HUES6 (cell line): ENCODE measurements around the gene SNRNP200.
A peak's percentile ranks its signal among the peaks of the same experiment; 100 is the strongest.
"Not testable (repeated sequence)": the region's sequence is repeated elsewhere in the genome, so short reads cannot be mapped to it uniquely, and the experiment has no call there.

Experiments
- H3K27ac ChIP-seq: 2 replicates; pipeline ENCODE4 v1.7.0; 2013; ENCODE audit warnings: low read depth, mild to moderate bottlenecking, low read length, inconsistent platforms
- H3K27me3 ChIP-seq: 2 replicates; pipeline ENCODE4 v1.6.1; 2013; ENCODE audit warnings: low read length; ENCODE audit not compliant: control insufficient read depth, insufficient read depth
- H3K36me3 ChIP-seq: 2 replicates; pipeline ENCODE4 v1.6.1; 2013; ENCODE audit warnings: low read length; ENCODE audit not compliant: control insufficient read depth, insufficient read depth
- H3K4me1 ChIP-seq: 2 replicates; pipeline ENCODE4 v1.6.1; 2013; ENCODE audit warnings: low read length; ENCODE audit not compliant: control insufficient read depth, insufficient read depth
- H3K4me3 ChIP-seq: 2 replicates; pipeline ENCODE4 v1.5.1; 2013; ENCODE audit warnings: low read depth, low read length
- H3K9ac ChIP-seq: one replicate; pipeline ENCODE4 v1.6.1; 2013; ENCODE audit warnings: mild to moderate bottlenecking, low read length
- H3K9me3 ChIP-seq: 2 replicates; pipeline ENCODE4 v1.6.1; 2013; ENCODE audit warnings: low read depth, low read length; ENCODE audit not compliant: control insufficient read depth, insufficient read depth

The SNRNP200 gene

DNA sequence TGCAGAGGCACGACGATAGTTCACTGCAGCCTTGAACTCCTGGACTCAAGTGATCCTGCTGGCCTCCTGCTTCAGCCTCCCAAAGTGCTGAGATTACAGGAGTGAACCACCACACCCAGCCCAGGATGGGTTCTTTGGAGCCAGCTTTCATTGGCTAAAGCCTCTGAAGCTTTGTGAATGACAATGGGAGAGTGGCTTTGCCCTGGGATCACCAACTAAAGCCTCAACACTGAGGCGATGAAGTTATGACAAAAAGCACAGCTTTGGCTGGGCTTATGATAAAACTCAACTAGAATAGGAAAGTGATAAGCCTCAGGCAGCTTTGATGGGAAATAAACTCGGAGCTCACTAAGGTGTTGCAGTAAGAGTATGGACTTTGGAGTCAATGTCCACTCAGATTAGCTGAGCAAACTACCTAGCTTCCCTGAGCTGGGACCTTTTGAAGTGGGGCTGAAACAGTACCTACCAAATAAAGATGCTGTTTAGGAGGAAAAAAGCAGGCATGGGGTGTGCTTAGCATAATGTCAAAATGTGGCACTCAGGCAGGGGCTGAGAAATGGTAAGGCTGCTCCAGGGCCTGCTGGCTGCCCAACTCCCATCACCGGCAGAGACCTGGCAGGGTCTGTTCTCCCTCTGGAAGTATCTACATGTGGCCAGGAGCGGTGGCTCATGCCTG, 43.9 kb downstream of the SNRNP200 start:
- peaks cover 28% of the 10 kb centered on the region for H3K4me1 ChIP-seq
- no peak overlapping the region; the same call in 1 of the 2 replicates for H3K27ac ChIP-seq
- H3K9ac ChIP-seq, result no peak overlapping the region
- H3K4me3 ChIP-seq, result no peak overlapping the region
- H3K36me3 ChIP-seq, result peaks cover 25% of the 10 kb centered on the region
- no peaks in the 10 kb centered on the region for H3K27me3 ChIP-seq
- H3K9me3 ChIP-seq, result no peaks in the 10 kb centered on the region

DNA sequence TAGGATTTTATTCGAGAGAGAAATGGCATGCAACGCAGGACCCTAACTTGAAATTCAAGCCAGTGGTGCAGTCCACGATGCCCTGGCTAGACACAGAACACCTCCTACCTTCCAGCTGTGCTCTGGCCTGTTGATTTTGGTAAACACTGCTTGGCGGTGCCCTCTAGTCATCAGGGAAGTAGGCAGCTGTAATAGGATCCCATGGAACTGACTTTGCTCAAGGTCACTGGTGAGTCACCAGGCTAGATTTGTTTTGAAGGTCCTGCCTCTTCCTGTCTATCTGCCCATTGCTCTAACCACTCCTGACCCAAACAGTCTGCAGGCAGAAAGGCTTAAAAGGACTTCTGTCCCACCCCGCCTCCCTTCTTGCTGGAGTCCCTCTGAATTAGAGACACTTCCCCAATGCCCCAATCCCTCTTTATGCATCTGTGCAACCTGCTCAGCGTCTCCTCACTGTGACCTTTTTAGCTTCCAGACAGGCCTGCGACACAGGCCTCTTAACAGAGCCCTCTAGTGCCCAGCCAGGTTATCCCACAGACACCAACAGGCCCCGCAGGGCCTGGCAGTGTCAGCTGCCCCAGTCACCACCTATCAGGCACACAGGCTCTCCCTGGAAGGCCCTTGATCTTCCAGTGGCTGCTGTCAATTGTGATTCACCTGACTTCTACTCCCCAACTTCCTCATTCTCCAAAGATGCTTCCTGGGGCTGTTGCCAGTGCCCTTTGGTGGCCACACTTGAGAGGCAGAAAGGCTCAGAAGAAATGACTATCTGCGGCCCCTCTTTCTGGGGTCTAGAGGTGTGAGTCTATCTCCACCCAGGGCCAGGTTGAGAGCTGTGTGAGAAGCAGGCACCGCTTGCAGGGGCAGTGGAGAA, 44.7 kb downstream of the SNRNP200 start:
- peak overlapping the region; percentile 27 for H3K27ac ChIP-seq
- H3K27me3 ChIP-seq, result no peaks in the 10 kb centered on the region
- H3K9me3 ChIP-seq, result no peaks in the 10 kb centered on the region
- peak overlapping the region; percentile 7 for H3K9ac ChIP-seq
- H3K36me3 ChIP-seq, result peaks cover 27% of the 10 kb centered on the region
- H3K4me1 ChIP-seq, result peaks cover 28% of the 10 kb centered on the region
- no peak overlapping the region; the same call in 1 of the 2 replicates for H3K4me3 ChIP-seq

DNA sequence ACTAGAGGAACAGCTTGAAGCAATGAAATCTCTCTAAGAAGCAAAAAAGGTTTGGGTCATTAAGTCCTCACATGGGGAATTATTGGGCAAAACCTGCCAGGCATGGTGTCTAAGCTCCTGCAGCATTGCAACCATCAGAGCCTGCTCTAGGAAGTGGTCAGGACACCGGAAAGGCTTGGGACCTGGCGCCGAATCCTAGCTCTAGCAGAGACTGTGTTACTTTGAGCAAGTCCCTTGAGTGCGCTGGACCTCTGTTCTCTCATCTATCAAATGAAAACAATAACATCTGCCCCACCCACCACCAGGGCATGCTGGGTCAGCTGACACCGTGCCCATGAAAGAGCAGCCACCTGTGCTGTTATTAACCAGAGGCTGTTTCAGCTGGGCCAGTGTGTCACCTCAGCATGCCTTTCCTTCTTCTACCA, 45.8 kb downstream of the SNRNP200 start:
- Histone ChIP-seq H3K36me3 (peaks cover 38% of the 10 kb centered on the region), H3K9me3 (no peaks in the 10 kb centered on the region), H3K4me3 (no peak overlapping the region), H3K27me3 (no peaks in the 10 kb centered on the region), H3K27ac (peak overlapping the region; percentile 27), H3K4me1 (peaks cover 24% of the 10 kb centered on the region), H3K9ac (peak overlapping the region; percentile 32)

DNA sequence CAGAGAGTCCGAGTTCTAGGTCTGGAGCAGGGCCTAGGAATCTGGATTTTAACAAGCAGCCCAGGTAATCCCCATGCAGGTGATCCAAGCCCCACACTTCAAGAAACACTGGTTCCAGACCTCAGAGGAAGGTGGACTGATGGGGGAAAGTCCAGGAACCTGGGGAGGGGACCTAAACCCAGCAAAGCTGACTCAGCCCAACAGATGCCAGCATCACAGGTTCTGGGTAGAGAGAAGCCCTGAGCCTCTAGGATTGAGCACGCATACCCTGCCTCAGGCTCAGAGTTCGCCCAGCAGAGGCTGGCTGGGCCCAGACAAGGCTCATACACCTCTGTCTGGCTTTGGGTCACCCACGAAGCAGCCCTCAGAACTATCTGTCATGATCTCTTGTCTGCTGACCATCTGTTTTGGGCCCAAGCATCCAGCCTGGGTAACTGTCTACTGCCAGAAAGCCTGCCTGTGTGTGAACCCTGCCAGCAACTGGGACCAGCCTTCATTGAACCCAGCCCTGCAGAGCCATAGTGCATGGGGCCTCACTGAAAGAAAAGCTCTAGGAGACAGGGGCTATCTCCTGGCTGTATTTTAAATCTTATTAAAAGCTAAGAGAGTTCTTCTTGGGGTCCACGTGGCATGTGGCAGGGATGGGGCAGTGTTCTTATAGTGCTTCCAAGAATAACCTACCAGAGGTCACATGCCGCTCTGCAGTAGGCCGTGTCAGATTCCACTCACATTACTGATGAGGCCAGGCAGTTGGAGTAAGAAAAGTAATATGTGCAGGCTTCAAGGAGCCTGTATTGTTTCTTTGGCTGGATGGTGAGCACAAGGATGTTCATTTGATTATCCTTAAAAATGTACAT, 47.0 kb downstream of the SNRNP200 start:
- H3K4me3 ChIP-seq, result no peak overlapping the region
- peaks cover 43% of the 10 kb centered on the region for H3K36me3 ChIP-seq
- H3K27me3 ChIP-seq, result no peaks in the 10 kb centered on the region
- no peak overlapping the region for H3K27ac ChIP-seq
- H3K4me1 ChIP-seq, result peaks cover 22% of the 10 kb centered on the region
- H3K9me3 ChIP-seq, result no peaks in the 10 kb centered on the region
- no peak overlapping the region for H3K9ac ChIP-seq

DNA sequence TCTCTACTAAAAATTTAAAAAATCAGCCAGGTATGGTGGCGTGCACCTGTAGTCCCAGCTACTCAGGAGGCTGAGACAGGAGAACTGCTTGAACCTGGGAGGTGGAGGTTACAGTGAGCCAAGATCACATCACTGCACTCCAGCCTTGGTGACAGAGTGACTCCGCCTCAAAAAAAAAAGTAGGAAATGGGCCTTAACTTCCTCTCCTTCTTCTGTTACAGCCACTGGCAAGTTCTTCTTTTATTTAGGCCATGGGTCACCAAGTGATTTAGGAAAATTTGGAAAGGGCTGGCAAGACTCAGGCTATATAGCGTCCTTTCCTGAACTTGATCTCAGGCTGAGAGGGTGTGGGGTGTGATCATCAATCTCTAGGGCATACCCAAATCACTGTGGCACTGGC, 47.6 kb downstream of the SNRNP200 start:
- not testable (repeated sequence) for H3K9me3 ChIP-seq, H3K9ac ChIP-seq, H3K27me3 ChIP-seq, H3K4me3 ChIP-seq, H3K27ac ChIP-seq
- Histone ChIP-seq H3K36me3 (peaks cover 50% of the 10 kb centered on the region), H3K4me1 (peaks cover 22% of the 10 kb centered on the region)

DNA sequence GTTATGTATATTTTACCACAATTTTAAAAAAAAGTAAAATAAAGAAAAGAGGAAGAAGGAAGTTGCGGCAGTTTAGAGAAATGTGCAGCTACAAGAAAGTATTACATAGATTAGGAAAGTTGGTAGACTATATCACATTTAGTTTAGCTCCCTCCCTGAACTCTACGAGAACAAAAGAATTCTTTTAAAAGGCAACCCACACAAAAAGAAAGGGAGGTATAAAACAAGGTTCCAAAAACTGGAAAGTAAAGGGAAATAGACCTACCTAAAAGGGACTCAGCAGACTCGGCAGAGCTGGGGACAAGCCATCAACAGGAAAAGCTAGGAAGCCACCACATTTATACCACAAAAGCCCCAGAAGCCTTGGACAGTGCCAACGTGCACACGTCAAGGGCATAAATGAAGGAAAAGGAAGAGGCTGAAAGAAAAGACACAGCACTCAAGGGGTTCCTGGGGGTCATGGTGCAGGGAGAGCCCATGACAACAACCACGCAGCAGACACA, 48.7 kb downstream of the SNRNP200 start:
- Histone ChIP-seq H3K4me3 (no peak overlapping the region), H3K36me3 (peaks cover 60% of the 10 kb centered on the region), H3K27me3 (no peaks in the 10 kb centered on the region), H3K9ac (no peak overlapping the region), H3K27ac (no peak overlapping the region), H3K9me3 (no peaks in the 10 kb centered on the region), H3K4me1 (peaks cover 26% of the 10 kb centered on the region)

DNA sequence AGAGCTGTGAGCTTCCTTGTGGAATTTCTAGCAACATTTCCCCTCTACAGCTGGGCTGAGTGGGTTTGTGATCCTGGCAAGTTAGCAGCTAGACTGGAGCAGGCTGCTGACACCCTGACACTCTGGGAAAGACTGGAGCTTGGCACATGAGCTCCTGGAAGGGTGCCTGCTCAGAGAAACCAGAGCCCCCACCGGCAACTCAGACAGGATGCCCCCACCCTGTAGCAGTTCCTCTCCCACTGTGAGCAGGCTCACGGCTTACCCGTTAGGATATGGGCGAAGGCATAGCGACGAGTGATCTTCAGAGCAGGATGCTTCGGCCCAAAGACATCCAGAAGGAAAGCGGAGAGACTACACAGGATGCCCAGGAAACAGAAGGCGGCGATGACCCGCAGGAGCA, 50.8 kb downstream of the SNRNP200 start:
- H3K4me1 ChIP-seq, result peaks cover 5% of the 10 kb centered on the region; the same call in 1 of the 2 replicates
- H3K27me3 ChIP-seq, result no peaks in the 10 kb centered on the region
- H3K27ac ChIP-seq, result no peak overlapping the region
- H3K9me3 ChIP-seq, result no peaks in the 10 kb centered on the region
- peaks cover 55% of the 10 kb centered on the region for H3K36me3 ChIP-seq
- H3K9ac ChIP-seq, result no peak overlapping the region
- no peak overlapping the region for H3K4me3 ChIP-seq

DNA sequence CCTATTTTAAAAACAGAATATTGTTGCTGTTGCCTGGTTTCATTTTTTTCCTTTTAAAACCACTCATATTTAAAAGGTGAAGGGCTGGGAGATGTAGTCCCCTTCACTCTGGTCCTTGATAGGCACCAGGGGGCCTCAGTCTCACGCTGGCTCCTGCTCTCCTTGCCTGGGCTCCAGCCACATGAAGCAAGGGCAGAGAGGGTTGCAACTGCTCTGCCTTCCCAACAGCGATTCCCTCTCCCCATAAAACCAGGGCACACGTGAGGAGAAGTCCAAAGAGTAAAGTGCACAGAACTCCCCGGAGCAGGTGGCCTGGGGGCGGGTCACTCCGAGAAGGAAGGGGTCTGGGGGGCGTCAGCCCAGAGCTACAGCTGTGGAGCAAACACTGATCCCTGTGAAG, 52.3 kb downstream of the SNRNP200 start:
- no peak overlapping the region for H3K9ac ChIP-seq

DNA sequence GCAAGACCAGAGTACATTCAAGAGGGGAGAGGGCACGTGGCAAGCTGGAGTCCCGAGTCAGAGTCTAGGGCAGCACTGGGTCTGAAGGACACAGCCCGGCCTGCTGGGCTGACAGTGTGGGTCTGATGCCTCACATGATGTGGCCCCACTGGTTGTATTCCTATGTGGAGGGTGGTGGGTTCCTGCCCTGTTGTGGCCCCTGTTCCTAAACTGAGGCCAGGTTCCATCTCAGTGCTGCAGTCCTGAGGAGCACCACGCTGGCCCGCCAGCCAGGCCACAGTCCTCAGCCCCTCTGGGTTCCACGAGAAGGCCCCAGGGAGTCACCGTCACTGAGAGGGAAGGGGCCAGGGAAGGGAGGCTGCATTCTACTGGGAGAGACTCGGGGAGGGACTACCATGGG, 52.8 kb downstream of the SNRNP200 start:
- no peak overlapping the region for H3K9ac ChIP-seq
- no peaks in the 10 kb centered on the region for H3K9me3 ChIP-seq
- H3K36me3 ChIP-seq, result peaks cover 42% of the 10 kb centered on the region
- H3K27me3 ChIP-seq, result no peaks in the 10 kb centered on the region
- H3K27ac ChIP-seq, result no peak overlapping the region
- no peak overlapping the region for H3K4me3 ChIP-seq
- peaks cover 4% of the 10 kb centered on the region; the same call in 1 of the 2 replicates for H3K4me1 ChIP-seq

More for the DNA sequence above, 52.3 kb downstream of the SNRNP200 start:
- Histone ChIP-seq H3K4me1 (peaks cover 4% of the 10 kb centered on the region; the same call in 1 of the 2 replicates), H3K4me3 (no peak overlapping the region), H3K36me3 (peaks cover 42% of the 10 kb centered on the region), H3K27me3 (no peaks in the 10 kb centered on the region), H3K9me3 (no peaks in the 10 kb centered on the region), H3K27ac (no peak overlapping the region)

DNA sequence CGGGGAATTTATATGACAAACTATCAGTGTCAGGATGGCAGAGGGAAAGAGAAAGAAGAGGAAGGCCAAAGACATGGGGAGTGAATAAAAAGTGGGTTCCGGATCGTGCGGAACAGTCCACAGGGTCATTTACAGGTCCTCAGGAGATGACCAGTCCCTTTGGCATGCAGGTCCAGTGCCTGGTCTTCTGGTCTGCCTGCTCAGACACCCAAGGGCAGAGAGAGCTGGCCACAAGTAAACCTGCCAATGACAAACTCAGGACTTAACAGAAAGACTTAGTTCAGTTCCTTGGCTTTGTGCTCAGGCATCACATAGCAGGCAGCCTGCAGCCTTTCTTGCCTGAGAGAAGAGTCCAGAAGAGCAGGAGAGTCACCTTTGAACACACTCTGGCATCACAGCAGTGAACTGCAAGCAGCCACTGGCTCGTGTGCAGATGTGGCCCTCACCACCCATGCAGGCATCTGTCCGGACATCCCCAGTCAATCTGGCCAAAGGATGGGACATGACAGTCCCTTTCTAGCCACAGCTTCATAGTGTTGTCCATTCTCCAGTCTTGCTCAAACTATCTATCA, 53.5 kb downstream of the SNRNP200 start:
- Histone ChIP-seq H3K27ac (no peak overlapping the region), H3K4me1 (peaks cover 4% of the 10 kb centered on the region; the same call in 1 of the 2 replicates), H3K9ac (no peak overlapping the region), H3K27me3 (no peaks in the 10 kb centered on the region), H3K36me3 (peaks cover 42% of the 10 kb centered on the region), H3K9me3 (no peaks in the 10 kb centered on the region), H3K4me3 (no peak overlapping the region)
